ENCODE results near the gene ZDBF2. TPM values are rescaled to one million over a fixed set of nuclear protein-coding genes. Genes with fewer than 3 reads are reported as not detected.
"Not testable (repeated sequence)": the region's sequence is repeated elsewhere in the genome, so short reads cannot be mapped to it uniquely, and the experiment has no call there.

ZDBF2 gene
- total RNA-seq (2021), result 0.75 and 1.8 TPM in 2 replicates
- percentile 35 among the genes with signal in this experiment for Bru-seq, nascent RNA
- percentile 43 among the genes with signal in this experiment for BruChase-seq, experiment 1, labeled RNA remaining after a 2-hour chase
- BruChase-seq, experiment 2, labeled RNA remaining after a 6-hour chase, result percentile 38 among the genes with signal in this experiment
- long read RNA-seq, result 0 reads

DNA sequence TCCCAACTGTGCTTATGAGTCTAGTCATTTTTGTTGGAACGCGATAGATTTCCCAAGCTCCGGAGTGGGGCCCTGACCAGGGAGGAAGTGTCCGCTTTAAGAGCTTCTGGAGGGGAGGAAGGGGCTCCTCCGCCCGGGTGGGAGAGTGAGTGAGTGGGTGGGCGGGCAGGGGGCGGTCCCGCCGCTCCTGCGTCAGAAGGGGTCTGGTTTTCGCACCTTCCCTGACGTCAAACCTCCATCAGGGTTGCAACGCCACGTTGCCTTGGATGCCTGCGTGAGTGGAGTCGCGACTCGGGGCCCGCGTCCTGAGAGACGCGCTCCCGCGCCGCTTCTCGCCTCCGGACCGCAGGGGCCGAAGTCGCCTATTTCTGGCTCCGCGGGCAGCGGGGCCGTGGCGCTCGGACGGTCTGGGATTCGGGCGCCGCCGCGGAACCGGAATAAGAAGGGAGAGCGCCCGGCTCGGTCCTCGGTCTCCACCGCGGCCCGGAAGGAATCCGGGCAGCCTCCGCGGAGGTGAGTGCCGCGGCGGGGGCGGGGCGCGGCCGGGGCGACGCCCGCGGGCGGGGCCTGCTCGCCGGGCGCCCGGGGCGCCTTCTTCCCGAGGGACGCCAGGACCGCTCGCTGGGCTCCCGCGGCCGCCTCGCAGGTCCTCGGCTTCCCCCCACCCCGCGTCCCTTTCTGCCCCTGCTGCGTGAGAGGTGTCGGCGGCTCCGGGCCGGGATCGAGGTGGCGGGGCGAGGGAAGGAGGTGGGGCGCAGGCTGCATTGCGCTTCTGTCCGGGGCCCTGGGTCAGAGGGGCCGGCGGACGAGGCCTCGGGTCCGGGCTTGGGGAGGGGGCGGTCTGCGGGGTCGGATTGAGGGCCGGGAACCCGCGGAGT, at the start of gene ZDBF2:
Gene ZDBF2, plus strand, starts transcription at position 230 of the 878 bp plus-strand sequence. CDS start 7,187 bp downstream, outside the sequence.
- POLR2A ChIA-PET (ENCODE audit: low non-redundant PET), result no interaction called here
- BruUV-seq (replicated peaks), result no TSS peak
- Histone ChIP-seq H3K4me3 (ENCODE audit: low read depth, low read length, poor library complexity, severe bottlenecking) (peak within 1 kb of the TSS; percentile 51), H3K4me1 (ENCODE audit: insufficient read depth, low read length, poor library complexity, severe bottlenecking) (peaks cover 7% of the 10 kb centered on the region), H3K36me3 (ENCODE audit: insufficient read depth, low read length, poor library complexity, severe bottlenecking) (no peaks in the 10 kb centered on the region), H3K27ac (ENCODE audit: low read depth, low read length, poor library complexity, severe bottlenecking) (no peak within 1 kb of the TSS), H3K27me3 (replicated peaks; ENCODE audit: insufficient read depth, low read depth, low read length, poor library complexity) (peaks cover 89% of the 10 kb centered on the region), H3K9me3 (ENCODE audit: low read depth, low read length, poor library complexity, severe bottlenecking) (no peaks in the 10 kb centered on the region)
- peak; percentile 15 for DNase-seq (ENCODE audit: low spot score)
- CTCF ChIA-PET, result no interaction called here
- intact Hi-C loops (cut with micrococcal nuclease; ENCODE audit: unreplicated experiment), result no loop called here
- TF ChIP-seq EZH2 (IDR thresholded peaks at IDR 0.05; ENCODE audit: borderline replicate concordance, low read depth, low read length, poor library complexity, severe bottlenecking), result peak; percentile 37
- no peak for TF ChIP-seq CTCF (conservative IDR thresholded peaks at IDR 0.05; ENCODE audit: low read depth, low read length)

DNA sequence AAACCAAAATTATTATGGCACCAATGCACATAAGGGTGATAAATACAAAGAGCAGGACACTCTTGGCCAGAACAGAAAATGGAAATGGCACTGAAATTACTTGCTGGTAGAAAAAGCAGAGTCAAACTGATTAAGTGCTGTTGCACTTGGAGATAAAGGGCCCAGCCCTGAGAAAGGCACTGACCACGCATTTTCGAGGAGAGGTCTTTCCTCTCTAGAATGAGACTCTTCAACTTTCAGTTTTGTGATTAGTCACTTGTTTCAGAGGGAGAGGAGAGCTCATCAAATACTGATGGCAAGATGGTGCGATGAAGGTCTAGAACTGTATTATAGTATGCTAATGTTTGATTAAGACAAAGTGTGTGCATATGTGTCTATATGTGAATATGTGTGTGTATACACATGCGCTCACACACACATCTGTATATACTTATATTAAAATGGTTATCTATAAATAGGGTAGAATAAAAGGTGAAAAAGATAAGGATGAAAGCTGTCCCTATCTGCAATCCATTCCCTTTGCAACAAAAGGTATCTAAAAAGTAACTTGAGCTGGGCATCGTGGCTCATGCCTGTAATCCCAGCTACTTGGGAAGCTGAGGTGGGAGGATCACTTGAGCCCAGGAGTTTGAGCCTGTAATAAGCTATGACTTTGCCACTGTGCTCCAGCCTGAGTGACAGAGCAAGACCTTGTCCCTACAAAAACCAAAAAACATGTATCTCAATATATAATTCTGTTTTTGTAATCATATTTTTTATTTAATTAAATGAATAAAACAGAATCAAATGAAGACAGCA, 48.8 kb upstream of the ZDBF2 start:
- H3K4me1 ChIP-seq (ENCODE audit: insufficient read depth, low read length, poor library complexity, severe bottlenecking), result peaks cover 12% of the 10 kb centered on the region
- intact Hi-C loops (cut with micrococcal nuclease; ENCODE audit: unreplicated experiment), result no loop called here
- BruUV-seq (replicated peaks), result no TSS peak
- H3K27me3 ChIP-seq (replicated peaks; ENCODE audit: insufficient read depth, low read depth, low read length, poor library complexity), result no peaks in the 10 kb centered on the region
- DNase-seq (ENCODE audit: low spot score), result no peak
- no peak overlapping the region for H3K4me3 ChIP-seq (ENCODE audit: low read depth, low read length, poor library complexity, severe bottlenecking)
- H3K36me3 ChIP-seq (ENCODE audit: insufficient read depth, low read length, poor library complexity, severe bottlenecking), result no peaks in the 10 kb centered on the region
- TF ChIP-seq CTCF (conservative IDR thresholded peaks at IDR 0.05; ENCODE audit: low read depth, low read length) (no peak), EZH2 (IDR thresholded peaks at IDR 0.05; ENCODE audit: borderline replicate concordance, low read depth, low read length, poor library complexity, severe bottlenecking) (no peak)
- no peak overlapping the region for H3K27ac ChIP-seq (ENCODE audit: low read depth, low read length, poor library complexity, severe bottlenecking)
- no peaks in the 10 kb centered on the region for H3K9me3 ChIP-seq (ENCODE audit: low read depth, low read length, poor library complexity, severe bottlenecking)
- POLR2A ChIA-PET (ENCODE audit: low non-redundant PET), result no interaction called here
- CTCF ChIA-PET, result no interaction called here

- peaks cover 13% of the 10 kb centered on the region for H3K4me1 ChIP-seq (ENCODE audit: insufficient read depth, low read length, poor library complexity, severe bottlenecking)
- H3K9me3 ChIP-seq (ENCODE audit: low read depth, low read length, poor library complexity, severe bottlenecking); H3K27ac ChIP-seq (ENCODE audit: low read depth, low read length, poor library complexity, severe bottlenecking); POLR2A ChIA-PET (ENCODE audit: low non-redundant PET); DNase-seq (ENCODE audit: low spot score); BruUV-seq (replicated peaks); H3K36me3 ChIP-seq (ENCODE audit: insufficient read depth, low read length, poor library complexity, severe bottlenecking); H3K27me3 ChIP-seq (replicated peaks; ENCODE audit: insufficient read depth, low read depth, low read length, poor library complexity); intact Hi-C loops (cut with micrococcal nuclease; ENCODE audit: unreplicated experiment); CTCF ChIA-PET; H3K4me3 ChIP-seq (ENCODE audit: low read depth, low read length, poor library complexity, severe bottlenecking): not testable (repeated sequence)
These were observed 45.8 kb upstream of the ZDBF2 start for GRCh38 chr2:206228636-206229035.

All from A673 (cell line).